HG03280 (cell line): ENCODE data around the gene ABAT.
"Not testable (repeated sequence)": the region's sequence is repeated elsewhere in the genome, so short reads cannot be mapped to it uniquely, and the experiment has no call there.

Experiments used
- ATAC-seq: cut with Tn5 transposase; IDR thresholded peaks from one replicate; pipeline ENCODE4 v1.9.1; 2021; ENCODE audit warnings: mild to moderate bottlenecking, moderate library complexity; ENCODE audit not compliant: unreplicated experiment

The ABAT gene

DNA sequence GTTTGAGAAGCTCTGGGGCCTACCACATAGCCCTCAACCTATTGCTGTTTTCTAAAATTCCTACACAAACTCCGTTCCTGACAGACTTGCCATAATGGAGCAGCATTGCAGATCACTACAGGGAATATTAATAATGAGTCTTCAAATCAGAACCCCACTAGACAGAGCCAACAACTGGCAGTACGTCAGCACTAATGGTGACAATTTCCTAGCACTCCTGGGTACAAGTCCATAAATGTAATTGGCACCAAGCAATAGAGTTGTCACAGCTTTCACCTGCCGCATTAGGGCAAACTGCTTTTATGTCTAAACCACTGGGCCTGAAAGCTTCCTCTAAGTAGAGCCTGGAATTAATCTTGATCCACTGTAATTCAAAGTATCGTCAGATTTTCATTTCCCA lies 25.5 kb upstream of the ABAT start:
- no peak for ATAC-seq

DNA sequence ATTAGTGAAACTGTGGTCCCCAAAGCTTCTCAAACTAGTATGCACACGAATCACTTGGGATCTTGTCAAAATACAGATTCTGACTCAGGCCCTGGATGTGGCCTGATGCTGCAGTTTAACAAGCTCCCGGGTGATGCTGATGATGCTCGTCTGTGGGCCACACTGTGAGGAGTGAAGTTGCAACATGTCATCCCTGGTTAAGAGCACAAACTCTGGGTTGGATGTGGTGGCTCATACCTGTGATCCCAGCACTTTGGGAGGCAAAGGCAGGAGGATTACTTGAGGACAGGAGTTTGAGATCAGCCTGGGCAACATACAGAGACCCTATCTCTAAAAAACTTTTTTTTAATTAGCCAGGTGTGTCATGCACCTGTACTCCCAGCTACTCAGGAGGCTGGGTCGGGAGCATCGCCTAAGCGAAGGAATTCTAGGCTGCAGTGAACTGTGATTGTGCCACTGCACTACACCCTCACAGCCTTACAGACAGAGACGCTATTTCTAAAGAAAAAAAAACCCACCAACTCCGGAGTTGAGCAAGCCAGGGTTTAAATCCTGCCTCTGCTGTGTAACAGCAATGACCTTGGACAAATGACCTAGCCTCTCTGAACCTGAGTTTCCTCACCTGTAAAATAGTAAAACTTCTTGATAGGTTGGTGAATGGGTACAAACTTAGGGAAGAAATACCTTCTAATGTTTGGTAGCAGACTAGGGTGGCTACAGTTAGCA lies 24.4 kb upstream of the ABAT start:
- no peak for ATAC-seq

DNA sequence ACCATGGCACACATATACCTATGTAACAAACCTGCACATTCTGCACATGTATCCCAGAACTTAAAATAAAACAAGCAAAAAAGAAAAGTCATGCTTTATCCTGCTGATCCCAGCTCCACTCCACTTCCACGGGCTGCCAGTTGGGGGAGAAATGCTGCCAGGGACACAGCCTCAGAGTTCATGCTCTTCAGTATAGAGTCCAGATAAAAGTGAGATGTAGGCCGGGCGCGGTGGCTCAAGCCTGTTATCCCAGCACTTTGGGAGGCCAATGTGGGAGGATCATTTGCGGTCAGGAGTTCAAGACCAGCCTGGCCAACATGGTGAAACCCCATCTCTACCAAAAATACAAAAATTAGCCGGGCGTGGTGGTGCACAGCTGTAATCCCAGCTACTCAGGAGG lies 22.5 kb upstream of the ABAT start:
- ATAC-seq: not testable (repeated sequence)

DNA sequence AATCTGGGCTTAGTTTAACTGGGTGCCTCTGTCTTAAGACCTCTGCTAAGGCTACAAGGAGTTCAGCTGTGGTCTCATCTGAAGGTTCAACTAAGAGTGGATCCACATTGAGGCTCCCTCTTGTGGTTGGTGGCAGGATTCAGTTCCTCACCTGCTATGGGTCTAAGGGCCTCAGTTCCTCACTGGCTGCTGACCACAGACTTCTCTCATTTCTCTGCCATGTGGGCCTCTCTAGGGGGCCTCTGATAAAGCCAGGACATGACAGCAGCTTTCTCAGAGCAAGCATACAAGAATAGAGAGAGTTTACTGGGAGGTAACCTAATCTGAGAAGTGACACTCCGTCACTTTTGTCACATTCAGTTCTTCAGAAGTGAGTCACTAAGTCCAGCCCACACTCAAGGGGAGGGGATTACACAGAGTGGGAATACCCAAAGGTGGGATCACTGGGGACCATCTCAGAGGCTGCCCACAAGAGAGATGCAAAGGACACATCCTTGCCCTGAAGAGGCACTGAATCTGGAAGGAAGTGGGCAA lies 19.2 kb upstream of the ABAT start:
- ATAC-seq: no peak

DNA sequence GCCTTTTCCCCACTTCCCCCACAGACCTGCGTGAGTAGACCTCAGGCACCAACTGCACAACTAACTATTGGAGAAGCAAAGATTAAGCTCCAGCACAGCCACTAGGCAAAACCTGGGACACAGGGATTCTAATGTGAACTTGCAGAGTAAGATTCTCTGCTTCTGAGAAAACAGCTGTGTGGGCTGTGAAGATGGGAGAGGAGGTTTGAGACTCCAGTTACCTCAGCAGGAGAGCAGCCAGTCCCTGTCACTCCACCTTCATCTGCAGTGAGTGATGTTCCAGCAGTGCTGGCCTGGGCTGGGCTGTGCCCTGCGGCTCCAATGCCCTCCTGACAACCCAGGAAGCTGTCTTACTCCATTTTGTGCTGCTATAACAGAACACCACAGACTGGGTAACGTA lies 18.0 kb upstream of the ABAT start:
- ATAC-seq: no peak

DNA sequence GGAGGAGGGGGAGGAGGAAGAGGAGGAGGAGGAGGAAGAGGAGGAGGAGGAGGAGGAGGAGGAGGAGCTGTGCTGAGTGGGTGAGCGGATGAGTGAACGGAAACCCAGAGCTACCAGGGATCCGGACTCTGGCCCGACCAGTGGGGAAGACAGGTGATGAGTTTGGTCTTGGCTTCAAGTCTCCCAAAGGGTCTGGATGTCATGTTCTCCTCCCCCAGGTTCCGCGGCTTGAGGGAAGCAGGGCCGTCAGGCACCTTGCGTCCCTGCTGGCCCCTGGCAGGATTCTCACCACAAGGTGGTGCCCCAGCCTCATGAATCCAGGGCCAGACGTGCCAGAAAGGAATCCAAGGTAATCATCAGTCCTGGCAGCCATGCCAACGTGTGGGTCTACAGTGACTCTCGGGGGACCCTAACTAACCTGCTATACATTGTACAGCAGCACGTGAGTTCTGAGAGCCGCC lies 13.5 kb upstream of the ABAT start:
- no peak for ATAC-seq

DNA sequence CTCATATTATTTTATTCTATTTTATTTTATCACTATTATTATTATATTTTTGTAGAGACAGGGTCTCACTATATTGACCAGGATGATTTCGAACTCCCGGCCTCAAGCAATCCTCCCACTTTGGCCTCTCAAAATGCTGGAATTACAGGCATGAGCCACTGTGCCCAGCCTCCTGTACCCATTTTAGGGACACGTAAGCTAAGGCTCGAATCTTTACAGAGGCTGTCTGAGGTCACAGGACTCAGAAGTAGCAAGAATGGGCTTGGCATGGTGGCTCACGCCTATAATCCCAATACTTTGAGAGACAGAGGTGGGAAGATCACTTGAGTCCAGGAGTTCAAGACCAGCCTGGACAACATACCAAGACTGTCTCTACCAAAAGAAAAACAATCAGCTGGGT lies 12.7 kb upstream of the ABAT start:
- no peak for ATAC-seq

DNA sequence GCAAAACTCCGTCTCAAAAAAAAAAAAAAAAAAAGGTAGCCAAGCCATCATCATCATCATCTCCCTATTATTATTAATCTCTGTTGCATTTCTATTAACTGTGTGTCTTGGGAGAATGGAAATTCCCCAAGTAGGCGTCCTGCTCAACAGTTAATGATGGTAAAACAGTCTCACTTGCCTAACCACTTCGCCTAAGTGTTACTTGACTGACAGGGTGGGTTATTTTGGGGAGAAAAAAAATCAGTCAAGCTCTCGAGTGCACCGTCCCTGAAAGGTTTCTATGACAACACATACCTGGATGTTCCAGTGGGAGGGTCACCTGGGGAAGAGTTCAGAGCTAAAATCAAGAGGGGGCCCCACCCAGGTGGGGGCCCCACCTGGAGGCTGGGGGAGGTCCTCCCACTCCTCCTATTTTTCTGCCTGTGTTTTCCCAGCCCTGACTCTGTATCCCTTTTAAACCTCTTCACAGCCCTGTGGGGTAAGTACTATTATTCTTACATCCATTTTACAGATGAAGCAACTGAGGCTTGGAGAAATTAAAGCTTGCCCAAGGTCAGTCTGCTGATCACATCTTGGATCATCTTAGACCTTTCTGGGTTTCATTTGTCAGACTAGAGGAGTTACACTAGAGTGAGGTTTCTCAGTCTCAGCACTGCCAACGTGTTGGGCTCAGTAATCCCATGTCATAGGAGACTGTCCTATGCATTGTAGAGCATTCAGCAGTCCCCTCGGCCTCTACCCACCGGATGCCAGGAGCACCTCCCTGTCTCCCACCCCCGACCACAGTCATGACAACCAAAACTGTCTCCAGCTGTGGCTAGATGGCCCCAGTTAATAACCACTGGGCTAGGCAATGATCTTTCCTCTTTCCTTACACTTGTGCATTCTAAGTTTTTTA lies 11.0 kb upstream of the ABAT start:
- no peak for ATAC-seq

DNA sequence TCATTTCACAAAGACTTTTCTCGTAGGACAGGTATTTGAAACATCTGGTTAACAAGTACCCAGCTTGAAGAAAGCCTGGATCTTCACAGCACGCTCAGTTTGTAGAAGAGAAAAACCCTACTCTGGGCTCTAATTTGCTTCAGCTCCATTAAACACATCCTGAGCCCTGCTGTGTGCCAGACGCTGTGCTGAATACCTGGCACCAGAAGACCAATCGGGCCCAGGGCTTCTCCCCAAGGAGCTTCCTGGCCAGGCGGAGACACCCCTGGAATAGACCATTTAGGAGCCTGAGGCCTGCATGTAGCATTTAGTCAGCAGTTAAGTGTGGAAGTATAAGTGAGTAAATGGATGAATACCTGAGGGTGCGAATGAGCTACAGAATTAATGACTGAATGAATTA lies 8.9 kb upstream of the ABAT start:
- ATAC-seq: no peak

DNA sequence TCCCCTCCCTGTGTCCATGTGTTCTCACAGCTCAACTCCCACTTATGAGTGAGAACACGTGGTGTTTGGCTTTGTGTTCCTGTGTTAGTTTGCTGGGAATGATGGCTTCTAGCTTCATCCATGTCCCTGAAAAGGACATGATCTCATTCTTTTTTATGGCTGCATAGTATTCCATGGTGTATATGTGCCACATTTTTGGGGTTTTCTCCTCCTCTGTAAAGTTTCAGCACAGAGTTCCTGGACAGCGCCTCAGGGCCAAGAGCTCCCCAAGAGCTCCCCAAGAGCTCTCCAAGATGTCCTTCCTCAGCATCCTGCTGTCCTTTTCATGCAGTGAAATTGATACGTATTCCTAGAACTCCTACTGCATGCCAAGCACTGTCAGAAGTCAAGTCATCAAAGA lies 6.9 kb upstream of the ABAT start:
- no peak for ATAC-seq

DNA sequence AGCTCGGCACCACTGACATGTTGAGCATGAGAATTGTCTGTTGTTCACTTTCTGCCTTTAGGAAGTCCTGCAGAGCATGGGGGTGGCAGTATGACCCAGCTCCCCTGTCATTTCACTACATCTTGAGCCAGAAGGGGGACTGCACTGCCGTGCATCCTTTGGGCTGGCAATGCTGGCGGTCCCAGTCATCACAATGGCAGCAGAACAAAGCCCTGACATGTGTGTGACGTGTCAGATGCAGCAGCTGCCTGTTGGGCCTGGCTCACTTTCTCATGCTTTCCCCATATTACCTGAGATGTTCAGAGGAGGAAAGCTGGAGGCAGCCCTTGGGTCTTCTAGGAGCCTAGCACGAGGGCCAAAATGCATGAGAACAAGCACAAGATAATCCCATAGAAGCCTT lies 6.3 kb upstream of the ABAT start:
- ATAC-seq: no peak

DNA sequence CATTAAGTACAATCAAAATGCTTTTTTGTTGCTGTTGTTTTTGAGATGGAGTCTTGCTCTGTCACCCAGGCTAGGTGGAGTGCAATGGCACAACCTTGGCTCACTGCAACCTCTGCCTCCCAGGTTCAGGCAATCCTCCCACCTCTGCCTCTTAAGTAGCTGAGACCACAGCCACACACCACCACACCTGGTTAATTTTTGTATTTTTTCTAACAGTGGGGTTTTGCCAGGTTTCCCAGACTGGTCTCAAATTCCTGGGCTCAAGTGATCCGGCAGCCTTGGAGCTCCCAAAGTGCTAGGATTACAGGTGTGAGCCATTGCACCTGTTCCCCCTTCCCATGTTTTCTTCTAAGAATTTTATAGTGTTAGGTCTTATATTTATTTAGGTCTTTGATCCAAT lies 4.9 kb upstream of the ABAT start:
- no peak for ATAC-seq

DNA sequence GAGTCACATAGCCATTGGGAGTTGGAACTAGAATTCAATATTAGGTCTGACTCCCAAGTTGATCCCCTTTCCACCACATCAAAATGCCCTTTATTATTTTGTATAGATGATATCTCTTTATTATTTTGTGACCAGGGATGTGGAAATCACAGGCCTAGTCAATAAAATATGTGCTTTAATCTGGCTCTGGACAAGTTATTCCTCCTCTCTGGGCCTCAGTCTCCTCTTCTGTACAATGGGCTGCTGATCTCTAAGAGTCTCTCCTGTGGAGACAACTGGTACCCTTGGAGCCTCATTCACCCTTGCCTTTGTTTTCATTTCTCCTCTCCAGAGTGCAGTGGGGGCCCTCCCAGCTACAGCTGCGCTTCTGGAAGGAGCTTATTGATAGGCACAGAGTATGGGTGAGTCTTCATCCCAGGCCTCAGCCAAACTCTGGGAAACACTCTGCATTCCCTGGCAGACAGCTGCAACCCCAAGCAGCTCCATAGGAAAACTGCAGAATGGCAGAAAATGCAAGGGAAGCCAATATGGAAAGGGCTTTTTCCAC lies 4.3 kb upstream of the ABAT start:
- no peak for ATAC-seq

DNA sequence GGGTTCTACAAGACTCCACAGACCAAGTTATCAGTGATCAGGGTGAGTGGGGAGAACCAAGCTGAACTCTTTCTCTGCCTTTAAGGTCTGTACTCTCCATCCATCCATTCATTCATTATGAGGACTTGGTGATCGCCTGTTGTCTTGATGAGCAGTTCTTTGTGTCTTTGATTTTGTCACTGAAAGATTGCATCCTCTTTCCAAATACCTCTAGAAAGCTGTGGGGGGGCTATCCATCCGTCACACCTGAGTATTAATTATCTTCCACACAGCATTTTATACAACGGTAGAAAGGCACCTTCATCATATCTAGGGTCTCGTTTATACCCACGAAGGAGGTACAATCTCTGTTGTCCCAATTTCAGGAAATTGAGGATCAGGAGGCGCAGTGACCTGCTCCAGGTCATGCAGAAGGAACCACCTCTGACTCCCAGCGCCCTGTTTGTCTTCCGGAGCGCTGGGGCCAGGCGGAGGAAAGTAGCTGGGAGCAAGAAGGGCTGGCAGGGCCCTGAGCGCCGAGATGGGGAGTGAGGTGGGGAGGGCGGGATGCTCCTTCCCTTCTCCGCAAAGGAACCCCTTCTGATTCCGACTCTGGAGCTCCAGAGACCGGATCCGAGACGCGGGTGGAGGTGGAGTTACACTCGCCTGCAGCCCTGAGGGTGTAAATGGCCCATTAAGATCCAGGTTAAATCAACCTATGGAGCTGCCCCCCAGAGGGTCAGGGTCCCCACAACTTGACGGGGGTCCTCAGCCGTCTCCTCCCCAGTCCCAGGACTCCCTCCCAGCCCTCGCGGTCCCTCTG lies 605 bp upstream of the ABAT start:
- peak; percentile 34 for ATAC-seq

DNA sequence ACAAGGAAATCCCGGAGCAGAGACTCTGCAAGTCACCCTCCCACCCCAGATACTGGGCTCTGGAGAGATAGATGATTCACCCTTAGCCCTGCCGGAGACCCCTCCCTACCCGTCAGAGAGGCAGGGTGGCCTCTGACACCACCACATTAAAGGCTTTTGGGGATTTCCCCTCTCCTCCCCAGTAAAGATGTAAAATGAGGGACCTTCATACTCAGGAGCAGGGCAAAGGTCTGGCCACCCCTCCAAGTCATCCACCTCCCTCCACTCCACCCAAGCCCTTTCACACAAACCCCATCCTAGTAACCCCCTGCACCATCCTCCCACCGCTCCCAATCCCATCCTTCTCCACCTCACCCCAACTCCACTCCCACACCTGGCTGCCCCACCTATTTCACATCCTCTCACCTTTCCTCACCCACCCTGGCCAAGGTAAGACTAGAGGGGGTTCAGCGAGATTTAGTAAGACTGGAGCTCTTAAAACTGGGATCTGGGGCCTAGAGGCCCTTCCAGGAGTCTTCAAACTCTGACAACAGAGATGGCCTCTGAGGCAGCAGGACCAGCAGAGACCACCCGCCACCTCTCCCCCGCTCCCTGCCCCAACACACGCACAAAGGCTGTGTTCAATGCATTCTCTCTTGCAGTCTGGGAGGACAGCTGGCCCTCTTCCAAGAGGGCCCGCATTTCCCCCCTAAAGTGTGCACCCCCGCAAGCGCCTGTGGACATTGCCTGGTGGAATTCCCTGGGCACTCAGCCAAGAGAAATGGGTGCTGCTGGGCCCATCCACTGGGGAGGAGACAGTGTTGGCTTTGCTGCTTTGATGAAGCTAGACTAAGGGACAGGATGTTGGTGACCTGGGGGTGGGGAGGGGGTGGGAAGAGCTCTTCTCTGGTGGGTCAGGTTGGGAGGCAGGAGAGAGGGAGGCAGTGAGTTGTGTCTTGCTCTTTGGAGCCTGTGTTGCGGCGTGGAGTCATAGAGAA lies 1.1 kb downstream of the ABAT start:
- no peak for ATAC-seq

DNA sequence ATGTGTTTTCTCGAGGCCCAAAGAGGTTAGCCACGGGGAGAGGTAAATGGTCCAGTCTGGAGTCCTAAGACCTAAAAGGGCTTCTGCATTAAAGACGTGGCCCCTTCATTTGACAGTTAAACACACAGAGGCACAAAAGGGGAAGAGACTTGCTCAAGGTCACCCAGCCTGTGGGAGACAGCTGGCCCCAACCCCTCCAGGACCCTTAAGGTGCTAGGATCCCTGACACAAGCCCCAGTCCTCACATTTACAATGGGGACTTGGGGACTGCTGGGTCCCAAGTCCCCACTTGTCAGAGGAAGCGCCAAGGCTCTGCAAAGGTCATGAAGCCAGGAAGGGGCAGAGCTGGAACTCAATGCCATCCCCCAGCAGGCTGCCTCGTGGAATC lies 1.7 kb downstream of the ABAT start:
- no peak for ATAC-seq

DNA sequence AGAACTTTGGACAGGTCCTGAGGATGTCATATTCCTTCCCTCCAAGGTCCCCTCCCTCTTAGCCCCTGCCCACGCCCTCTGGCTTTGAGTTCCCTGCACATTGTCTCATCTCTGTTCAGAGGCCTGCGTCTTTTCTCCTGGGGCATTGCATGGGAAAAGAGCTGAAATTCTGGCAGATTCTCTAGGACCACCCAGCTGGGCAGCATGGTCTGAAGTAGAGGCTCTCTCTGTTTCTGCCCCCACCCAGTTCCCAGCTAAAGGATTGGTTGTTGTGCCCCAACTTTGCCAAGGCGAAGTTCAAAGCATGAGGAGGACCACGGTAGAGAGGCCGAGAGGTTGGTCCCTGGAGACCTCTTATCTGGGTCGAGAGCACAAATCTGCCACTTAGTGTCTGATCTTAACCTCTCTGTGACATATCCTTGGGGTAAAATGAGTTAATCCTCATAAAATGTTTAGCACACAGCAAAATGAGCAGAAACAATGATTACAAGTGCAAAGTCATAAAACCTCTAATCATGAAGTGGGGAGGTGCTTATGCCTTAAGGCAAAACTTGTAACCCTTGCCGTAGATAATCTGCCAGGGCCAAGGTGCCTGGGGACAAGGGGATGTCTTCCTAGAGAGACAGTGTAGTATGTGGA lies 2.4 kb downstream of the ABAT start:
- ATAC-seq: no peak

DNA sequence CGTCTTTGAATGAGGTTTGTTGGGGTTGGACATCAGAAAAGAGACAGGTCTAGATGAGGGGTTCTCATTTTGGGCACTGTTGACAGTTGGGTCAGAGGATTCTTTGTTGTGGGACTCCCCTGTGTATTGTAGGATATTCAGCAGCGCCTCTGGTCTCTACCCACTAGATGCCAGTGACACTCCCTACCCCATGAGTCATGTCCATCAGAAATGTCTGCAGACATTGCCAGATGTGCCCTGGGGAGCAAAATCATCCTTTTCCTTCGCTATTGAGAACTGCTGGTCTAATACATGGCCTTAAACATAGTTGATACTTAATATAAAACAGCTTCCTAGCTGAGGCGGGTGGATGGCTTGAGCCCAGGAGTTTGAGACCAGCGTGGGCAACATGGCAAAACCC lies 3.1 kb downstream of the ABAT start:
- no peak for ATAC-seq
